Measurements from ENCODE around the gene TREH.
"Not testable (repeated sequence)": the region's sequence is repeated elsewhere in the genome, so short reads cannot be mapped to it uniquely, and the experiment has no call there.

The TREH gene

DNA sequence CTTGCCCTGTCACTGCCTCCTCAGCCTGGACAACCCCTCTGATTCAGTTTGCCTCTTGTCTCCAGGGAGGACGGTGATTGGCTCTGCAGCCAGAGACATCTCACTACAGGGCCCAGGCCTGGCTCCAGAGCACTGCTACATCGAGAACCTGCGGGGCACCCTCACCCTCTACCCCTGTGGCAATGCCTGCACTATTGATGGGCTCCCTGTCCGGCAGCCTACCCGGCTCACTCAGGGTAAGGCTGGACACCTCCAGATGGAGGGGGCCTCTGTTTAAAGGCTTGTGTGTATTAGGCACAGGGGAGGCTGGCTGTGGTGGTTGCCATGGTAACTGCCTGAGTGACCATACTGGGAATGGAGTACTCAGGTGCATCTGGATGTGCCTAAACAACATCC lies 63.5 kb downstream of the TREH start:
- TF ChIP-seq, protein P1, sequence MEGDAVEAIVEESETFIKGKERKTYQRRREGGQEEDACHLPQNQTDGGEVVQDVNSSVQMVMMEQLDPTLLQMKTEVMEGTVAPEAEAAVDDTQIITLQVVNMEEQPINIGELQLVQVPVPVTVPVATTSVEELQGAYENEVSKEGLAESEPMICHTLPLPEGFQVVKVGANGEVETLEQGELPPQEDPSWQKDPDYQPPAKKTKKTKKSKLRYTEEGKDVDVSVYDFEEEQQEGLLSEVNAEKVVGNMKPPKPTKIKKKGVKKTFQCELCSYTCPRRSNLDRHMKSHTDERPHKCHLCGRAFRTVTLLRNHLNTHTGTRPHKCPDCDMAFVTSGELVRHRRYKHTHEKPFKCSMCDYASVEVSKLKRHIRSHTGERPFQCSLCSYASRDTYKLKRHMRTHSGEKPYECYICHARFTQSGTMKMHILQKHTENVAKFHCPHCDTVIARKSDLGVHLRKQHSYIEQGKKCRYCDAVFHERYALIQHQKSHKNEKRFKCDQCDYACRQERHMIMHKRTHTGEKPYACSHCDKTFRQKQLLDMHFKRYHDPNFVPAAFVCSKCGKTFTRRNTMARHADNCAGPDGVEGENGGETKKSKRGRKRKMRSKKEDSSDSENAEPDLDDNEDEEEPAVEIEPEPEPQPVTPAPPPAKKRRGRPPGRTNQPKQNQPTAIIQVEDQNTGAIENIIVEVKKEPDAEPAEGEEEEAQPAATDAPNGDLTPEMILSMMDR (IDR thresholded peaks at IDR 0.05; ENCODE audit: extremely low read depth, missing control alignments), result no peak
- DNase-seq (ENCODE audit: low spot score), result no peak

GRCh38 chr11:118615282-118615975 lies 64.0 kb downstream of the TREH start:
- DNase-seq (ENCODE audit: low spot score), result no peak
- TF ChIP-seq, protein P1 (IDR thresholded peaks at IDR 0.05; ENCODE audit: extremely low read depth, missing control alignments), result no peak

DNA sequence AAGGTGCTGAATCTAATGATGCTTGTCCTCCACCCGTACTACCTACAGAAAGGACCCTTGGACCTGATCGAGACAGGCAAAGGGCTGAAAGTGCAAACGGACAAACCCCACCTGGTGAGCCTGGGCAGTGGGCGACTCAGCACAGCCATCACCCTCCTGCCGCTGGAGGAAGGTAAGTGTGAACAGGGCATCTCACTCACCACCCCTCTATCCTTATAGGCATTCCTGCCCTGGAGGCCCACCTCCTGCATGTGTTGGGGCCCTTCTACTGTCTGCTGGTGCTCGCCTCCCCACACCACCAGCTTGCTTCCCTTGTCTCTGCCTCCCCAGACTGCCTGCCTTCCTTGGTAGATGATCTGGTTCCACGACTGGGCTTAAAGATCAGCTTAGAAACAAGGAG lies 64.9 kb downstream of the TREH start:
- TF ChIP-seq, protein P1 (IDR thresholded peaks at IDR 0.05; ENCODE audit: extremely low read depth, missing control alignments), result no peak
- DNase-seq (ENCODE audit: low spot score), result no peak

- TF ChIP-seq, protein P1 (IDR thresholded peaks at IDR 0.05; ENCODE audit: extremely low read depth, missing control alignments), result no peak
- DNase-seq (ENCODE audit: low spot score), result no peak
Measured at GRCh38 chr11:118612378-118612777, 67.1 kb downstream of the TREH start.

- not testable (repeated sequence) for DNase-seq (ENCODE audit: low spot score)
Measured at GRCh38 chr11:118611433-118611795, 68.0 kb downstream of the TREH start.

DNA sequence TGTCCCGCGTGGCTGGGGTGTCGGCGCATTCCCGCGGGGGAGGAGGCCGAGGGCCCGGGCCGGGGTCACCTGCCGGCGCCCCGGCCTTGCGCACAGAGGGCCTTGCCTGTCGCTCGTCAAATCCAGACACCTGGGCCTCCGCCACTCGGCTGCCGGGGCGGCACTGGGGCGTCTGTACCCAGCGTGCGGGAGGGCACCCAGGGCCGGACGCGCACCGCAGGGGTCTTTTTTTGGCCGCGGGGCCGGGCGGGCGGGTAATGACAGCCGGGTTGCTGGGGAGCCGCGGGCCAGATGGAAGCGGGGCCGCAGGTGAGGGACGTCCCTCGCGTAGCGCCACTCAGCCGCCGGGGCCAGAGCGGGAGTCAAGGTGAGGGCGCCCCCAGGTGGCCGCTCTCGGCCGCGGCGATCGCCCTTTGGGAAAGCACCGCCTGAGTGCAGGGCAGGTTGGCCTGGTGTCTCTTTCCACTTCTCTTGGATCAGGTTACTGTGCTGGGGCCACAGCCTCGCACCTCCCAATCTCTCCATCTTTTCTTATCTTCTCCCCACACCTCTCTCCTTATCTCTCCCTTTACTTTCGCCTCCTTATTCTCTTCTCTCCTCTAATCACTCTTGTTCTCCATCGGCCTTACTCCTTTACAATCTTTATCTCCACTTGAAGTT lies 68.5 kb downstream of the TREH start:
- peak; percentile 87 for DNase-seq (ENCODE audit: low spot score)
- TF ChIP-seq, protein P1 (IDR thresholded peaks at IDR 0.05; ENCODE audit: extremely low read depth, missing control alignments), result peak; percentile 91

- TF ChIP-seq, protein P1 (IDR thresholded peaks at IDR 0.05; ENCODE audit: extremely low read depth, missing control alignments), result no peak
- no peak for DNase-seq (ENCODE audit: low spot score)
Measured at GRCh38 chr11:118610225-118610772, 69.2 kb downstream of the TREH start.
